Uterus (tissue), 2 donors: ENCODE measurements around the gene SPDYE16.
"Not testable (repeated sequence)": the region's sequence is repeated elsewhere in the genome, so short reads cannot be mapped to it uniquely, and the experiment has no call there.

Source experiments
- POLR2A ChIP-seq, 2 donors: fragments of 450-650 bp; IDR thresholded peaks; one replicate each; pipeline ENCODE4 v1.6.1; 2016; ENCODE audit warnings: antibody characterized with exemption in 2 of 2, mild to moderate bottlenecking in 1 of 2, moderate library complexity in 1 of 2
- TF ChIP-seq, protein P1 (sequence below), 4 experiments: fragments of 200-600 bp in 2 of 4; fragments of 450-650 bp in 2 of 4; sonication (generic) in 2 of 4; IDR thresholded peaks; one replicate each; pipeline ENCODE4 v1.5.1; 2016 to 2019; ENCODE audit warnings: antibody characterized with exemption in 4 of 4, mild to moderate bottlenecking in 2 of 4, moderate library complexity in 1 of 4

DNA sequence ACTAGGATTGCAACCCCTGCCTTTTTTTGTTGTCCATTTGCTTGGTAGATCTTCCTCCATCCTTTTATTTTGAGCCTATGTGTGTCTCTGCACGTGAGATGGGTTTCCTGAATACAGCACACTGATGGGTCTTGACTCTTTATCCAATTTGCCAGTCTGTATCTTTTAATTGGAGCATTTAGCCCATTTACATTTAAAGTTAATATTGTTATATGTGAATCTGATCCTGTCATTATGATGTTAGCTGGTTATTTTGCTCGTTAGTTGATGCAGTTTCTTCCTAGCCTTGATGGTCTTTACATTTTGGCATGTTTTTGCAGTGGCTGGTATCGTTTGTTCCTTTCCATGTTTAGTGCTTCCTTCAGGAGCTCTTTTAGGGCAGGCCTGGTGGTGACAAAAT lies 21.9 kb upstream of the SPDYE16 start:
- TF ChIP-seq, protein P1, sequence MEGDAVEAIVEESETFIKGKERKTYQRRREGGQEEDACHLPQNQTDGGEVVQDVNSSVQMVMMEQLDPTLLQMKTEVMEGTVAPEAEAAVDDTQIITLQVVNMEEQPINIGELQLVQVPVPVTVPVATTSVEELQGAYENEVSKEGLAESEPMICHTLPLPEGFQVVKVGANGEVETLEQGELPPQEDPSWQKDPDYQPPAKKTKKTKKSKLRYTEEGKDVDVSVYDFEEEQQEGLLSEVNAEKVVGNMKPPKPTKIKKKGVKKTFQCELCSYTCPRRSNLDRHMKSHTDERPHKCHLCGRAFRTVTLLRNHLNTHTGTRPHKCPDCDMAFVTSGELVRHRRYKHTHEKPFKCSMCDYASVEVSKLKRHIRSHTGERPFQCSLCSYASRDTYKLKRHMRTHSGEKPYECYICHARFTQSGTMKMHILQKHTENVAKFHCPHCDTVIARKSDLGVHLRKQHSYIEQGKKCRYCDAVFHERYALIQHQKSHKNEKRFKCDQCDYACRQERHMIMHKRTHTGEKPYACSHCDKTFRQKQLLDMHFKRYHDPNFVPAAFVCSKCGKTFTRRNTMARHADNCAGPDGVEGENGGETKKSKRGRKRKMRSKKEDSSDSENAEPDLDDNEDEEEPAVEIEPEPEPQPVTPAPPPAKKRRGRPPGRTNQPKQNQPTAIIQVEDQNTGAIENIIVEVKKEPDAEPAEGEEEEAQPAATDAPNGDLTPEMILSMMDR (IDR thresholded peaks at IDR 0.05): not testable (repeated sequence)
- not testable (repeated sequence) for TF ChIP-seq POLR2A (IDR thresholded peaks at IDR 0.05)
